ENCODE measurements around the gene GSG1. TPM values are rescaled to one million over a fixed set of nuclear protein-coding genes. Genes with fewer than 3 reads are reported as not detected.

The GSG1 gene
- polyA plus RNA-seq, 1 donor from 2014 or later = not detected

DNA sequence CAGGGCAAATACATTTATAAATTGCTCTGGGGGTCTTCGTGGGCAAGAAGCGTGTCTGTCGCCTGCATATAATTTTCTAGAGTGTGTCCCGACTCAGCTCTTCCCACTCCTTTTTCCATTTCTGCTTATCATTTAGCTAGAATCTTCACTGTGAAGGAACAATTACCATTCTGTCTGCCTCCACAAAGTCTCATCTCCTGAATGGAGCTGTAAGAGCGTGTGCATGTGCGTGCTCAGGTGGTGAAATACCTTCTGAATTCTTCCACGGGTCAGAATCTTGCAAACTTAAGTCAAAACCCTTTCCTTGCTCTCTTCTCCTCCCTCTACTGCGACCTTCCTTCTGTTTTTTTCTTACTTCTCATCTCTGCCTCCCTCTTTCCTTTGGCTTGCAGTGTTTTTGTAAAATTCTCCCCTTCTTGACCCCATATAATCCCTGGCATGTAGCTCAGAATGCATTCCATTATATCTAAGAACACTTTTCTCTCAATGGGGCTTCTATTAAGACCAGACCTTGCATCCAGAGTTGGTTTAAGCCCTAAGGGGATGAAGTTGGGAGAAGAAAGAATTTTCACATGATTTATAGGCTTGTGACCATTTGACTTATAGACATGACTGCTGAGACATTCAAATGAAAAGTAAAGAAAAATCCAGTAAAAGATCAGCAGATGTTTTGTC lies 25.0 kb upstream of the GSG1 start:
- H3K27me3 Mint-ChIP-seq = peaks cover 13% of the 10 kb centered on the region
- H3K9me3 Mint-ChIP-seq = no peaks in the 10 kb centered on the region
- H3K27ac Mint-ChIP-seq = no peak overlapping the region
- H3K4me3 Mint-ChIP-seq = no peak overlapping the region
- no peaks in the 10 kb centered on the region for H3K36me3 Mint-ChIP-seq
- peaks cover 0 to 4% (median 0%) of the 10 kb centered on the region in 3 donors for H3K4me1 Mint-ChIP-seq

- H3K27ac Mint-ChIP-seq = no peak overlapping the region
- H3K36me3 Mint-ChIP-seq = no peaks in the 10 kb centered on the region
- H3K9me3 Mint-ChIP-seq = no peaks in the 10 kb centered on the region
- peaks cover 13% of the 10 kb centered on the region for H3K27me3 Mint-ChIP-seq
- no peak overlapping the region for H3K4me3 Mint-ChIP-seq
- peaks cover 0 to 4% (median 0%) of the 10 kb centered on the region in 3 donors for H3K4me1 Mint-ChIP-seq
Measured at GRCh38 chr12:13127444-13127843, 24.0 kb upstream of the GSG1 start.

GRCh38 chr12:13126494-13126893 lies 23.0 kb upstream of the GSG1 start:
- Mint-ChIP-seq H3K36me3 (no peaks in the 10 kb centered on the region), H3K4me1 (peaks cover 0 to 4% (median 0%) of the 10 kb centered on the region in 3 donors), H3K9me3 (no peaks in the 10 kb centered on the region), H3K4me3 (no peak overlapping the region), H3K27me3 (peaks cover 8% of the 10 kb centered on the region), H3K27ac (no peak overlapping the region)

- Mint-ChIP-seq H3K36me3 (no peaks in the 10 kb centered on the region), H3K27ac (no peak overlapping the region), H3K9me3 (no peaks in the 10 kb centered on the region), H3K4me1 (peaks cover 0 to 4% (median 0%) of the 10 kb centered on the region in 3 donors), H3K4me3 (no peak overlapping the region), H3K27me3 (peaks cover 7% of the 10 kb centered on the region)
Measured at GRCh38 chr12:13125996-13126395, 22.5 kb upstream of the GSG1 start.

GRCh38 chr12:13124656-13125505 lies 21.4 kb upstream of the GSG1 start:
- Mint-ChIP-seq H3K9me3 (no peaks in the 10 kb centered on the region), H3K4me3 (no peak overlapping the region), H3K27me3 (peaks cover 3% of the 10 kb centered on the region), H3K36me3 (no peaks in the 10 kb centered on the region), H3K4me1 (peaks cover 0 to 6% (median 0%) of the 10 kb centered on the region in 3 donors), H3K27ac (no peak overlapping the region)

GRCh38 chr12:13121568-13121967 lies 18.1 kb upstream of the GSG1 start:
- Mint-ChIP-seq H3K27ac (no peak overlapping the region), H3K36me3 (no peaks in the 10 kb centered on the region), H3K4me1 (peaks cover 0 to 5% (median 0%) of the 10 kb centered on the region in 3 donors), H3K9me3 (no peaks in the 10 kb centered on the region), H3K4me3 (no peak overlapping the region), H3K27me3 (peaks cover 2% of the 10 kb centered on the region)

- H3K4me3 Mint-ChIP-seq = no peak overlapping the region
- H3K27me3 Mint-ChIP-seq = peaks cover 4% of the 10 kb centered on the region
- H3K27ac Mint-ChIP-seq = no peak overlapping the region
- peaks cover 0 to 5% (median 0%) of the 10 kb centered on the region in 3 donors for H3K4me1 Mint-ChIP-seq
- no peaks in the 10 kb centered on the region for H3K9me3 Mint-ChIP-seq
- no peaks in the 10 kb centered on the region for H3K36me3 Mint-ChIP-seq
Measured at GRCh38 chr12:13120413-13120812, 16.9 kb upstream of the GSG1 start.

DNA sequence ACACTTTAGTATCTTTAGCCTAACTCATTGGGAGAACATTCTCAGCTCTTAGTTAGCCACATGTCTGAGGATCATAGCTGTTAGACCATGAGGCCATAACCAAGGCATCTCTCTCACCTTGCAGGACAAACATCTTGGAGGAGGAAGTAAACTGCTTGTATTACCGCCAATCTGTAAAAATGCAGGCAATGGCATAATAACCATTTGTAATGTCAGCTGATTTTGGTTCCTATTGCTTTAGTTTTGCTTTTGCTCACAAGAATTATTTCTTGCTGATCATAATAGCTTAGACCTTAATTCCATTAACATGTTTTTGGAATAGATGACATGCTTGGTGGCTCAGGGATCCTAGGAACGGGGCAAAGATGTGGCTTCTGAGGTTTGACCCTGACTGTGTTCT lies 16.4 kb upstream of the GSG1 start:
- Mint-ChIP-seq H3K27me3 (peaks cover 7% of the 10 kb centered on the region), H3K27ac (no peak overlapping the region), H3K9me3 (no peaks in the 10 kb centered on the region), H3K4me1 (peaks cover 0 to 4% (median 0%) of the 10 kb centered on the region in 3 donors), H3K36me3 (no peaks in the 10 kb centered on the region), H3K4me3 (no peak overlapping the region)

DNA sequence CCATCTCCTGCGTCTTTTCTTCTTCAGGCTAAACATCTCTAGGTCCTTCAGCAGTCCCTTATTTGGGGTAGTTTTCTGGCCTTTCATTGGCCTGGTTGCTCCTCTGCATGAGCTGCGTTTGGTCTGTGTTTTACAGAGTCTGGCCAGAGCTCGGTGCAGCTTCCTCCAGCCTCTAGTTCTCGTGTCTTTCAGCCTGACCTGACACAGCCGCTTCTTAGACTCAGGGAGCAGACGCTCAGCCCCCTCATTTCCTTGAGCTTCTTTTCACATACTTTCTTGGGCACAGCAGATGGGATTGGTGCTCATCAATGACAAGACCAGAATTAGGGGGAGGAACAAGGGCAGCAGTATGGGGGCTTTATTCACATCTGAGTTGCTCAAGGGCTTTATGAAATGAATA lies 13.6 kb upstream of the GSG1 start:
- no peak overlapping the region for H3K4me3 Mint-ChIP-seq
- no peak overlapping the region for H3K27ac Mint-ChIP-seq
- H3K27me3 Mint-ChIP-seq = peaks cover 11% of the 10 kb centered on the region
- H3K4me1 Mint-ChIP-seq = peaks cover 0 to 2% (median 0%) of the 10 kb centered on the region in 3 donors
- H3K36me3 Mint-ChIP-seq = no peaks in the 10 kb centered on the region
- H3K9me3 Mint-ChIP-seq = peaks cover 0 to 2% (median 0%) of the 10 kb centered on the region in 3 donors

DNA sequence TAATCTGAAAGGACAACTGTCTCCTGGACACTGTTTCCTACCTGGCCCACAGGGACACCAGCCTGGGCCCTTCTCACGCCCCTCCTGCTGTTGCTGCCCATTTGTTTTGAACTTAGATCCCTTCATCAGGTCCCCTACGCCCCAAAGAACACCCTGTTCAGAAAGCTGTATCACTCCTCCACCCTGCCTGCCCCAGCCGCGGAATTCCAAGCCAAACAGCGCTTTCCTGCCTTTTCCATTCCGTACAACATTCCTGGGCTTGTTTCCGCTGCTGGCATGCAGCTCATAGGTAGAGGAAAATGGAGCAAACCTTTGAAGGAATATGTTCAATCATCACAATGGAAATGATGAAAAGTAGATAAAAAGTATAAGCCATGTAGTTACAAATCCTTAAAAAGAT lies 12.8 kb upstream of the GSG1 start:
- Mint-ChIP-seq H3K4me1 (peaks cover 0 to 2% (median 0%) of the 10 kb centered on the region in 3 donors), H3K9me3 (peaks cover 0 to 2% (median 0%) of the 10 kb centered on the region in 3 donors), H3K4me3 (no peak overlapping the region), H3K27ac (no peak overlapping the region), H3K36me3 (no peaks in the 10 kb centered on the region), H3K27me3 (peaks cover 14% of the 10 kb centered on the region)

- Mint-ChIP-seq H3K27ac (no peak overlapping the region), H3K9me3 (peaks cover 0 to 2% (median 0%) of the 10 kb centered on the region in 3 donors), H3K4me1 (no peaks in the 10 kb centered on the region), H3K27me3 (peaks cover 14% of the 10 kb centered on the region), H3K4me3 (no peak overlapping the region), H3K36me3 (no peaks in the 10 kb centered on the region)
Measured at GRCh38 chr12:13114251-13115052, 11.0 kb upstream of the GSG1 start.

DNA sequence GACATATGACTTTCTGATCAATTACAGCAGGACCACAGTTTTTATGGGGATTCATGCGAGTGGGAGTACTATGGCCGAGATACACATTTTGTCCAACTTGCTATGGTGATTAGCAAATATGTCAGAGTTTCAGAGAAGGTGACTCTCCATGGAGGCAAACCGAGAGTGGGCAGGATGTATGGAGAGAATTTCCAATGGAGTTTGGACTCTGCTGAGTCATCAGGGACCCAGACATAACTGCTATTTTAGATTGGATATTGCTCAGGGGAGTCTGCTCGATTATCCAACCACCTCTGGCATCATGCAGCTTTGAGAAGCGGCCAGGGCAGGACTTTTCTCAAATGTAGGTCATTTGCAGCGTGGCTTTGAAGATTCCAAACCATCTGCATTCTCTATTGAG lies 9.5 kb upstream of the GSG1 start:
- H3K4me3 Mint-ChIP-seq = no peak overlapping the region
- no peak overlapping the region for H3K27ac Mint-ChIP-seq
- peaks cover 0 to 1% (median 0%) of the 10 kb centered on the region in 3 donors for H3K4me1 Mint-ChIP-seq
- no peaks in the 10 kb centered on the region for H3K36me3 Mint-ChIP-seq
- H3K27me3 Mint-ChIP-seq = peaks cover 16% of the 10 kb centered on the region
- peaks cover 0 to 7% (median 2%) of the 10 kb centered on the region in 3 donors for H3K9me3 Mint-ChIP-seq

DNA sequence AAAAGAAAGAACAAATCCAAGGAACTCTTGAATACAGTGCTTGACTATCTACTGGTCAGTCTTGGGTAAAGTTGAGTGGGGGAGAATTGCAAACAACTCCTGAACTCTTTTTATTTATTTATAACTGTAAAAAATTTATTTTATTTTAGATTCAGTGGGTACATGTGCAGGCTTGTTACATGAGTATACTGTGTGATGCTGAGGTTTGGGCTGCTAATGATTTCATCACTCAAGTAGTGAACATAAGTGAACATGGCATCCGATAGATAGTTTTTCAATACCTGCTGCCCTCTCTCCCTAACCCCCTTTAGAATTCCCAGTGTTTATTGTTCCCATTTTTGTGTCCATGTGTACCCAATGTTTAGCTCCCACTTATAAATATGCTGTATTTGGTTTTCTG lies 3.2 kb upstream of the GSG1 start:
- peaks cover 0 to 7% (median 0%) of the 10 kb centered on the region in 3 donors for H3K9me3 Mint-ChIP-seq
- peak overlapping the region in 1 of 3 donors; percentile 19 for H3K27ac Mint-ChIP-seq
- no peaks in the 10 kb centered on the region for H3K36me3 Mint-ChIP-seq
- peaks cover 17 to 18% (median 18%) of the 10 kb centered on the region in 3 donors for H3K4me1 Mint-ChIP-seq
- H3K27me3 Mint-ChIP-seq = peaks cover 3% of the 10 kb centered on the region
- H3K4me3 Mint-ChIP-seq = no peak overlapping the region

DNA sequence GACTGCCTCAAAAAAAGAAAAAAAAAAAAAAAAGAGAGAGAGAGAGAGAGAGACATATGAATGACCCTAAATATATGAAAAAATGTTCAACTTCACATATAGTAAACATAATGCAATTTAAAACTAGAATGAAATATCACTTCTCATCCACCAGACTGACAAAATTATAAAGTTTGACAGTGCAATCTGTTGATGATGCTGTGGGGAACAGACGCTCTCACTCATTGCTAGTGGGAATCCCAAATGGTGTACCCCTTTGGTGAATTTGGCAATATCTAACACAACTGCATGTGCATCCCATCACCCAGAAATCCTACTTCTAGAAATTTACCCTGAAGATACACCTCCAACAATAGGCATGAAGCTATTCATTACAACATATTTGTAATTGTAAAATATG lies 2.3 kb upstream of the GSG1 start:
- H3K27me3 Mint-ChIP-seq = peaks cover 3% of the 10 kb centered on the region
- no peak overlapping the region for H3K4me3 Mint-ChIP-seq
- peaks cover 0 to 7% (median 0%) of the 10 kb centered on the region in 3 donors for H3K9me3 Mint-ChIP-seq
- no peak overlapping the region for H3K27ac Mint-ChIP-seq
- peaks cover 19 to 22% (median 20%) of the 10 kb centered on the region in 3 donors for H3K4me1 Mint-ChIP-seq
- no peaks in the 10 kb centered on the region for H3K36me3 Mint-ChIP-seq

DNA sequence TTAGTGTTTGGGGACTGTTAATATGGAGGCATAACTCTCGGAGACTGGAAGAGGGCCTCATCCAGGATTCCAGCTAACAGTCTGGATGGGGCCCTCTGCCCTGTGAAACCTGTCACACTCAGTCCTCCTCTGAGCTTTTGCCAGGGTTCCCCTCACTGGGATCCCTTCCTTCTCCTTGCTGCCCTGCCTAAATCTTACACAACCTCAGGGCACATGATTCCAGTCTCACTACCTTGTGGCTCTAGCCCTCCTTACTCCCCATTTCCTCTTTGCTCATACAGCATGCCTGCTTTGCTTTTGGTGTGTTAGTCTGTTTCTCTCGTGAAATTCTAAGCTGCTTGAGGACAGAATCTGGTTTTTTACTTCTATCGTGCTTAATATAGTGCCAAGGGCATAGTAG lies 942 bp upstream of the GSG1 start:
- Mint-ChIP-seq H3K9me3 (peaks cover 0 to 7% (median 0%) of the 10 kb centered on the region in 3 donors), H3K4me3 (peak overlapping the region in 1 of 4 donors; percentile 69), H3K36me3 (no peaks in the 10 kb centered on the region), H3K27me3 (peaks cover 1% of the 10 kb centered on the region), H3K27ac (no peak overlapping the region), H3K4me1 (peaks cover 29 to 34% (median 32%) of the 10 kb centered on the region in 3 donors)
